M059J (cell line): ENCODE measurements around the gene PLPP7. TPM values are rescaled to one million over a fixed set of nuclear protein-coding genes. Genes with fewer than 3 reads are reported as not detected.
A peak's percentile ranks its signal among the peaks of the same experiment; 100 is the strongest.
"Not testable (repeated sequence)": the region's sequence is repeated elsewhere in the genome, so short reads cannot be mapped to it uniquely, and the experiment has no call there.

Source experiments
- DNase-seq: peaks from one replicate; pipeline ENCODE4 v3.0.0-alpha.2; 2012; ENCODE audit warnings: low read depth
- total RNA-seq: library from RNA; depleted of rRNA; stranded (reverse); fragments of >200 nt; shearing (Covaris generic); gene quantifications from 2 replicates; pipeline ENCODE4 v1.2.3, GENCODE V29; 2014; rRNA removed

Gene PLPP7
- 2.6 and 3.4 TPM in 2 replicates for total RNA-seq

DNA sequence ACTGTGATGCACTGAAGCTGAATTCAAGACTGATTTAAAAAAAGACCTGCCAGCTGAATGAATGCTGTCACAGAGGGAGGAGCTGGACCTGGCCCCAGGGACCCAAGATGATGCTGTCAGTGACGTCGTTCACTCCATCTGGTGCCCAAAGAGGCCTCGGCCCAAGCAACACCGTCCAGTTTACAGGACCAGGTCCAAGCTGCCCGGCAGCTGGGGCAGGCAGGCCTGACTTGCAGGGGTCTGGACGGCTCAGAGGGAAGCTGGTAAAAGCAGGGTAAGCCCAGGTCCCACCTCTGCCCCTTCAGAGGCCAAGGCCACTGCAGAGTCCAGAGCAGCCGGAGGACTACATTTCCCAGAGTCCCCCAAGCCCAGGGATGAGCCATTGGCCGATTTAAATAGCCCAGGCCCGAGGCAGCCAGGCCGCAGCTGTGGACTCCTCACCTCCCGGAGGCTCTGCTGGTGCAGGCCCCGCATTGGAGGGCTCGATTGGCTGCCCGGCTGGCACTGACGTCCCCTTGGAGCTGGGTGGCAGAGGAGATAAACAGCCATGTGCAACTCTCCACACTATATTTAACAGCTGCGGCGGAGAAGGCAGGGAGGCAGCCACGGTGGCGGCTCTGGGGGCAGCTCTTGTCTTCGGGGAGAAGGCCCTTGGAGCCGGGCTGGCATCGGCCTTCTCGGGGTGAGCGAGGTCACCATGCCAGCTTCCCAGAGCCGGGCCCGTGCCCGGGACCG, at the start of gene PLPP7:
TSS of gene PLPP7 (plus strand) at position 423 of the 735 bp plus-strand sequence. CDS start at position 698, 275 bp downstream.
- DNase-seq, result peak; percentile 54

DNA sequence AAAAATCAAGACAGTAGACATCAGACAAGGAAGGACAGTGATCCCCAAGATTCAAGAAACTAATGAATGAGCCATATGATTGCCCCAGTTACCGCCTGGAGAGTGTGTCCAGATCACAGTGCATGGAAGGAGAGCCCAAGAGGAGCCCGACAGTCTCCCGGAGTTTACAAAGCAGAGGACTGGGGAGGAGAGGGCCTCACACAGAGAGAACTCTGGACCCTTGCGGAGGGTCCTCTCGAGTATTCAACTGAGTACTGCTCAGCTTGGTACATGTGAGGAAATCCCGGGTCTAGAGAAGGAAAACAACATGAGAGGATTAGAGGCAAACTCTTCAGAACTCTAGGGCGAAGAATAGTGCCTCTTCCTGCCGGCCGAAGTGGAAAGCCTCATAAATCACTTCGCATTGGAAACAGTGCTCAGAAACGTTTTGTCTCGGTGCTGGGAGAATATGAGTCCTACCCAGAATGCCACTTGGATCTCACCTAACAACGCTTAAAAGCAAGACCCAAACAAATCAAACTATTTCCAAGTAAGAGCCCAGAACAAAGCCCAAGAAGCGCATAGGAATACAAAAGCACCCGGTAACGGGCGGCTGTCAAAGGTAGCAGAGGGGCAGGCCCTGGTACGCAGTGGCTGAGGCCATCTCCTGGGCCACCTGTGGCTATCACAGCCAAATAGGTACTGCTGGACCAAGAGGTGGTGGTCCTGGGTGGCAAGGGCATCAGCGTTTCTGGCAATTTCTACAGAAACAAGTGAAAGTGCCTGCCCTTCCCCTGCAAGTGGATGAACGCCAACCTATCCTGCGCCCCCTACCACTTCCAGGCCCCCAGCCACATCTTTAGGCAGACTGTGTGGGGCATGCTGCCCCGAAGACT, 49.2 kb upstream of the PLPP7 start:
- DNase-seq, result no peak

DNA sequence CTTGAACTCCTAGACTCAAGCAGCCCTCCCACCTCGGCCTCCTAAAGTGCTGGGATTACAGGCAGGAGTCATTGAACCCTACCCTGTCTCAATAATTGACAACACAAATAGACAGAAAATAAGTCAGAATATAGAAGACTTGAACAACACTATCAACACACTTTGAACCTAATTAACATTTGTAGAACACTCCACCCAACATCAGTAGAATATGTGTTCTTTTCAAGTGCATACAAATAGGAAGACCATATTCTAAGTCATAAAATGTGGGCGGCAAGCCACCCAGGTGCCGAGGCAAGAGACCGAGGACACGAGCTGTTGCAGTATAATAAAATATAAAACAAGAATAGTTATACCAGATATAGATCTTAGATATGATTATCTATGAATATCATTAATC, 45.2 kb upstream of the PLPP7 start:
- DNase-seq, result not testable (repeated sequence)

DNA sequence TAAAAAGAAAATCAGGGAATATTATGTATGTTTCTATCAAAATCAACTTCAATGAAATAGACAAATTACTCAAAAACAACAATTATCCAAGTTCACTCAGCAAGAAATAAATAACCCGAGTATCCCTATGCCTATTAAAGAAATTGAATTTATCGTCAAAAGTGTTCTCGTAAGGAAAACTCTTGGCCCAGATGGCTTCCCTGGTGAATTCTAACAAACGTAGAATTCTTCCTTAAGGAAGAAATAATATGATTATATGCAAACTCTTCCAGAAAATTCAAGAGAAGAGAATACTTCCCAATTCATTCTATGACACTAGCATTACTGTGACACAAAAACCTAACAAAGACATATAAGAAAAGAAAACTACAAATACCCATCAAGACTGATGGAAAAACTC, 42.9 kb upstream of the PLPP7 start:
- DNase-seq, result no peak

DNA sequence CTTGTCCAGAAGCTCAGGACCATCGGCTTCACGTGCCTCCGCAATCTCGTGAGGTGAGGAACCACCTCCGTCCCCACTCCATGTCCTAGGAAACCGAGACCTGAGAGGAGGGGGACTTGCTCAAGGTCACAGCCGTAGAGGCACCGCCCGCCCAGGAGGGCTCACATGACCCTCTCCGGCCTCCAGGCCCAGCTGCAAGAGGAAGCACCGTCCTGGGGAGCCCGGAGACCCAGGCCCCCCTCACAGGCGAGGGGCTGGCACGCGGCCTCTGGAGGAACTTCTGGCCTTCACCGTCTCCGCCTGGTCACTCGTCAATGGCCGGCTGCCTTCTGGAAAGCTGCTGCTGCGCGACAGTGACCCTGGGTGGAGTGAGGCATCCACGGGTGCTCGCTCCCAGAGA, 37.4 kb upstream of the PLPP7 start:
- DNase-seq, result no peak

DNA sequence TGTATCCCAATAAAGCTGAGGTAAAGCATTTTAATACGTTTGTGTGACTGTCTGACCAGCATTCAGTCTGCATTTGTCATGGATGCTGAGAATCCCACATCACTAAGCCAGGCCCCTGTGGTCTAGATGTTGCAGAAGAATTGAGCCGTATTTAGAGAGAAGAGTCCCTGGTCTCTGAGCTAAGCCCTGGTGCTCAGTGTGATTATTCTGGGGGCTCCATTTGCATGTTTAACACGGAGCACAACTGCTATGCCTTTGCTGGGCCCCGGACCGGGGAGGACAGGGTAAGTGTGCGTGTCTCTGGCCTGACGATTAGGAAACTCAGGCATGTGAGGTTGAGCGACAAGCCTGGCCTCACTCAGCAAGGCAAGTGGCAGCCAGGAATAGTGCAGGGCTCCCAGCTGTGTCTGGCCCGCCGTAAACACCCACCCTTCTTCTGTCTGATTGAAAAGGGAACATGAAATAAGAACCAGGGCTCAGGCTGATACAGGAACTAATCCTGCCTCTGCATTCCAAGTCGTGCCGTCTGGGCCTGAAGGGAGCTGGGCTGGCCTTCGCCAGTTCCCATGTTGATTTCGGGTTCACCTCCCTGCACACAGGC, 35.5 kb upstream of the PLPP7 start:
- peak; percentile 25 for DNase-seq

DNA sequence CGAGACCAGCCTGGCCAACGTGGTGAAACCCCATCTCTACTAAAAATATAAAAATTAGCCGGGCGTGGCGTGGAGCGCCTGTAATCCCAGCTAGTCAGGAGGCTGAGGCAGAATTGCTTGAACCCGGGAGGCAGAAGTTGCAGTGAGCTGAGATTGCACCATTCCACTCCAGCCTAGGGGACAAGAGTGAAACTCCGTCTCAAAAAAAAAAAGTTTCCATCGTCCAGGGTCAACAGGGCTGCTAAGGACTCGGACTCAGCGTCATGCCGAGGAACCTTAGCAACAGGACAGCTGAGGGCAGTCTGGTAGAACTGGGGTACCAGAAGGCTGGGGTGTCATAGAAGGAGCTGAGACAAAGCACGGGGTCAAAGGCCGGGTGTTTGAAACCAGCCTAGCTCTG, 34.9 kb upstream of the PLPP7 start:
- no peak for DNase-seq

DNA sequence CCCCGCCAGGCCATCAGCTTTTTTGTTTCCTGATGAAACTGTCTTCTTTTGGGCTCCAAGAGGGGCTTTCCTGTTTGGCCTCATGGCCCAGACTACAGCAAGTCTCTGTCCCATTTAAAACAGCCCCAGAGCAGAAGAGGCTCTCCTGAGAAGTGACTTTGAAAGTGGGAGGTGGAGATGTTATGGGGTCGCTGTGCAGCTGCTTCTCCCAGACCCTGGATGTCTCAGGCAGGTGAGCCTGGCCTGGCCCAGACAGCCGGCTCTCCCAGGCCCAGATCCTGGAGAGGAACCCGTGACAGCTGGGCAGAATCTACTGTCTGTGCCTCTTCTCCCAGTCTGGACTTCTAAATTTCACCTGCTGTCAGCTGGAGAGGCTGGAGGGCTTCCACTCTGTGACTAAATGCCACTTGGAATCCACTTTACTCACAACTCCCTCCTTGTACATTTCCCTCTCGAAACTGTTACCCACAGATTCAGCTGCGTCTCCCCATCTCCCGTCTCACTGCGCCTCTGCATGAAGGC, 33.8 kb upstream of the PLPP7 start:
- no peak for DNase-seq

DNA sequence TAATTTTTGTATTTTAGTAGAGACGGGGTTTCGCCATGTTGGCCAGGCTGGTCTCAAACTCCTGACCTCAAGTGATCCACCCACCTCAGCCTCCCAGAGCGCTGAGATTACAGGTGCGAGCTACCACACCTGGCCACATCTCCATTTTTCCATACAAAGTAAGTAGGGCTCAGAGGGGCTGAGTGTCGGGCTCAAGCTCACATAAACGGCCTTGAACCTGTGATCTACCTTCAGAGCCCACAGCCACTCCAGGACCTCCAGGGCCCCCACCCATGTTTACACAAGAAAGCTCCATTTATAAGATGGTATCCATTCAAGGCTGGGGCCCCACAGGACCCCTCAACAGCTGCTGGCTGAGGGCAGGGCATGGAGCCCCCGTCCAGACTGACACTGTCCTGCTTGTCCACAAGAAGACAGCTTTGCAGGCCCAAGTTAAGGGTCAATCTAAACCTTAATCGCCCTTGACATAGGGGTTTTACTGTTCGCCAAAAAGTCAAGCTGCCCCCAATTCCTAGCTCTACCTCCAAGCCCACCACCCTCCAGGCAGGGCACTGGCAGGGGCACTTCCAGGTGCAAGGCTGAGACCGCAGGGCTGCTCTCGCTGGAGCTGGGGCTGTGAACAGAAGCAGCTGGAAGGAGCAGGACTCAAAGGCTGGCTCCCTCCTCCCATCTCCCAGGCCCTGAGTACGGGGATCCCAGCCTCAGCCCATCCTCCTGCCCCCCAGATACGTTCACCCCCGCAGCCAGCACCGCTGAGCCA, 32.1 kb upstream of the PLPP7 start:
- no peak for DNase-seq

DNA sequence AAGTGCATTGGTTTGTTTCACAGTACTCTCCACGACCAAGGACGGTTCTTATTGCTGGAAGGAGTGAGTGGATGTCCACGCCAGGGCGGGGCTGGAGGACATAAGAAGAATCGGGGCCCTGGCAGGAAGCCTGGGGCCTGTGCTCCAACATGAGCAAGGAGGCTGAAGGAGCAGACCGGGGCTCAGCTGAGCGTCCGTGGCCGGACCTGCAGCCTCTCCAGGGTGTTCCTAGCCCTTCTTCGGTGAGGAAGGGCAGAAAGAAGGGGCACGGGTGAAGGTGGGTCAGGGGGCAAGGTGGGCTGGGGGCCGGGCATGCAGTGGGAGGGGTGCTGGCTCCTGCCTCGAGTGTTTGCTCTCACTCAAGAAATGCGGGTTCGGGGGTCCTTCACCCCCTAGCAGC, 31.3 kb upstream of the PLPP7 start:
- DNase-seq, result no peak

DNA sequence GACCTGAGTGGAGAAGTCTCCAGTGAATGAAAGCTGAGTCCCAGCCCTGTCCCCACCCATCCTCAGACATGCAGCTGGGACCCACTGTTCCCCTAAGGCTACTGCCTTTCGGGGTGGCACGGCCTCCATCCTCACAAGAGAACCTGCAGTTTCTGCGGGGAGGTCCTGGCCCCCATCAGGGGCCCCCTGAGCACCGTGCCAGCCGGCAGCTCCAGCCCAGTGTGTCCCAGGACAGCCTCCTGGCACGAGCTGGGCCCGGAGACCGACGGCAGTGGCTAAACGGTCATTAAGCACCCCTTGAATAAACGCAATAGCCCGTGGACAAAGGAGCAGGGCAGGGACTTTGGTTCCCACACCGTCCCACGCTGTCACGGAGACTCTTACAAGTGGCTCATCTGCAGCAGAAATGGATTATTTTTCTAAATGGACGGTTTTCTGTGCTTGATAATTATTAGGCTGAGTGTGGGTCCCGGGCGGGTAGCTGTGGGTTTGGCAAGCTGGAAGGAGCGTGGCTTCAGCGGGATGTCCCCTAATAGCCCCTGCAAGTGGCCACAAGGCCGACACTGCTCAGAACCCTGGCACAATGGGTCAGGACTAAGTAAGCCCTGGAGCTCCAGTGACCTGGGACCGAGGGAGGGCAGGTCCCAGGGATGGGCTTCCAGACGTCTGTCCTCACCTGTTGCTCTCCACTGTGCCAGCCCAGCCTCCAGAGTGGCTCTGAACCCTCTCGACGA, 30.7 kb upstream of the PLPP7 start:
- no peak for DNase-seq

DNA sequence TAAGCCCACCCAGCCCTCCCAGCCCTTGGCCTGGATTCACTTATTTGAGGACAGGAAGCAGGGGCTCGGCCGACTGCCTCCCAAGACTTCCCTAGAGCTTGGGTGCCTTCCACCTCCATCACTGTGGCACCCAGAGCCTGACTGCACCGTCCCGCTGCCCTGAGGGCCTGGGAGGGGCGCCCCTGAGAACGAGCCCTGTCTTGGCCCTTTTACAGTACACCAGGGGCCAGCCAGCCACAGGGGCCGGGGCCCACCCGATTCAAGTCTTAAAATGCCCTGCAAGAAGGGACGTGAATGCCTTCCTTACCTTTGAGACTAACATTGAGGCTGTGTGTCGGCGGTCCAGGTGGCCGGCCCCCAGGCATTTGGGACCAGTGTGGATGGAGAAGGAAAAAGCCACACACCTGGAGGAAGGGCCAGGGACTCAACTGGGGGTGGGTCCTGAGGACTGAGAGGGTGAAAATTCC, 30.1 kb upstream of the PLPP7 start:
- DNase-seq, result no peak

DNA sequence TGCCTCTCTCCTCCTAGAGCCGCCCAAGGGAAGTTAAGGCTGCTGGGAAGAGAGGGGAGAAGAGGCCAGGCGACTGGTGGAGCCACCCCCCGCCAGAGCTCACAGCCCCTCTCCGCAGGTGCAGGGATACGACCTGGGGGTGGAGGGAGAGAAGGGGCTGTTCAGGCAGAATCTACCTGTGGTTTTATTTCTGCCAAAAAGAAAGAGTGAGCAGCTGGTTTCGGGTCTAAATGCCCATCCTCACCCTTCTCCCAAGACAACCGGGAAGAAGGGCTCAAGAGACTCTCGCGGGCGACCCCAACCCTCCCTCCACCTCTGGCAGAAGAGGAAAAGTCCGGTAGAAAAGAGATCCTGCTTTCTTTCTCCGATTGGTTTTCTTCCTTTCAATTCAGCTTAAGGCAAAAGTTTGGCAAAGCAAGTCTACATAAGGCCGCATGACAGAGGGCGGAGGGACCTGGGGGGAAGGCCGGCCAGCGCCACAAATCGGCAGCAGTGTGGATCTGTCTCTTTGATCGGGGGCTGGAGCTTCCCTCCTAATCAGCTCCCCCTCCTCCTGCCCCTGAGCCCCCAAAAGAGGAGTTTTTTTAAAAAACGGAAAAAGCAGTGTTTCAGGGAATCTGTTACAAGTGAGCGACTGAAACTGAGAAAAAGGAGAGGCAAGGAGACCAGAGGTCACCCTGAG, 29.5 kb upstream of the PLPP7 start:
- DNase-seq, result no peak

DNA sequence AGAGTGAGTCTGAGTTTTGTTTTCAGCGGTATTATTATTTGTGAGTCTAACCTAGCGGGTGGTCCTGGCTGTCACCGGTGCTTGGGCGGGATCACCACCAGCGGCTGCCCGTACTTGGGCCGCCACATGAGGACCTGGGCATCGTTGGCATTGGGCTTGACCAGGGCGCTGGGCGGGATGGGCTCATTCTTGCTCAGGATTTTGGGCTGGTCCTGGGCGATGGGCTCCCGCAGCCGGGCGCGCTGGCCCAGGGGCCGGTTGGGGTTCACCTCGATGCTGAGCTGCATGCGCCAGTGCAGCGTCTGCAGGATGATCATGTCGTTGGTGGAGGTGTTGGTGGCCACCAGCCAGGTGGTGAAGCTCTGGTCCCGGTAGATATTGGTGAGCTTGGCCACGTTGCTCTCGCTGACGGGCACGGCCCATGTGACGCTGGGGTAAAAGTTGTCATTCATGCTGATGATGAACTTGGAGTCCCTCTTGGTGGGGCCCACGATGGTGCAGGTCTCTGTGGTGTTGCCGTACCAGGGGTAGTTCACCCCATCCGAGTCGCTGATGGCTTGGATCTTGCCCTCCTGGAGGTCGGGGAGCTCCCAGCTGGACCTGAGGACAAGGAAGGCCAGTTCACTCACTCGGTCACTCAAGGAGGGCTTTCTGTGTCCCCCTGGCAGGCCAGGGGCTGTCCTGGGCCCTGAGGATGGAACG, 28.6 kb upstream of the PLPP7 start:
- no peak for DNase-seq

DNA sequence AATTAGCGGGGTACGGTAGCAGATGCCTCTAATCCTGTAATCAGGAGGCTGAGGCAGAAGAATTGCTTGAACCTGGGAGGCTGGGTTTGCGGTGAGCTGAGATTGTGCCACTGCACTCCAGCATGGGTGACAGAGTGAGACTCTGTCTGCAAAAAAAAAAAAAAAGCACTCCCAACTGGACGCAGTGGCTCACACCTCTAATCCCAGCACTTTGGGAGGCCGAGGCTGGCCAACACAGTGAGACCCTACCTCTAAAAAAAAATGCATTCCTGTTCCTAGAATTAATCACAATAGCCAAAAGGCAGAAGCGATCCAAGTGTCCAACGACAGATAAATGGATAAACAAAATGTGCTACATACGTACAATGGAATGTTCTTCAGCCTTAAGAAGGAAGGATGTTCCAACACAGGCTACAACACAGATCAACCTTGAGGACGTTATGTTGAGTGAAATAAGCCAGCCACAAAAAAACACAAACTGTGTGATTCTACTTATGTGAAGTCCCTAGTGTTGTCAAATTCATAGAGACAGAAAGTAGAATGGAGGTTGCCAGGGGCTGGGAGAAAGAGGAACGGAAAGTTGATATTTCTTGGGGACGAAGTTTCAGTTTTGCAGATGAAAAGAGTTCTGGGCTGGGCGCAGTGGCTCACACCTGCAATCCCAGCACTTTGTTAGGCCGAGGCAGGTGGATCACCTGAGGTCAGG, 27.0 kb upstream of the PLPP7 start:
- no peak for DNase-seq

DNA sequence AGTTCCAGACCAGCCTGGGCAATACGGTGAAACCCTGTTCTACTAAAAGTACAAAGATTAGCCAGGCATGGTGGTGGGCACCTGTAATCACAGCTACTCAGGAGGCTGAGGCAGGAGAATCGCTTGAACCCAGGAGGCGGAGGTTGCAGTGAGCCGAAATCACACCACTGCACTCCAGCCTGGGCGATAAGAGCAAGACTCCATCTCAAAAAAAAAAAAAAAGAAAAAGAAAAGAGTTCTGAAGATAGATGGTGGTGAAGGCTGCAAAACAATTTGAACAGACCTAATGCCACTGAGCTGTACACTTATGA, 26.5 kb upstream of the PLPP7 start:
- DNase-seq, result not testable (repeated sequence)

DNA sequence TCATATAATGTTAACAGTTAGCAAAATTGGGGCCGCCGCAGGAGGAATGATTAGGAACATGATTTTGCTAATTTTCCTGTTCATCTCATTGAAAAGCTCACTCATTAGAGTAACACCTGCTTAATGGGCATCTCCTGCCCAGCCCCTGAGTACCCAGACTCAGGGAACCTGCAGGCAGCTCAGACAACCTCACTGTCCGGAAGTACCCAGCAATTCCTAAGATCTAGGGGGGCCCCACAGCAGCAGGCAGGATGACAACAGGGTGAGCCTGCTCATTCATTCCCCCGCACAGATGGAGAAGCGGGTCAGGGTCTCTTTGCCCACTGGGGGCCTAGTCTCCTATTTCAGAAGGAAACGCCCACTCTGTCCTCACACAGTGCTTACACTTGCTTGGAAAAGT, 25.8 kb upstream of the PLPP7 start:
- no peak for DNase-seq

DNA sequence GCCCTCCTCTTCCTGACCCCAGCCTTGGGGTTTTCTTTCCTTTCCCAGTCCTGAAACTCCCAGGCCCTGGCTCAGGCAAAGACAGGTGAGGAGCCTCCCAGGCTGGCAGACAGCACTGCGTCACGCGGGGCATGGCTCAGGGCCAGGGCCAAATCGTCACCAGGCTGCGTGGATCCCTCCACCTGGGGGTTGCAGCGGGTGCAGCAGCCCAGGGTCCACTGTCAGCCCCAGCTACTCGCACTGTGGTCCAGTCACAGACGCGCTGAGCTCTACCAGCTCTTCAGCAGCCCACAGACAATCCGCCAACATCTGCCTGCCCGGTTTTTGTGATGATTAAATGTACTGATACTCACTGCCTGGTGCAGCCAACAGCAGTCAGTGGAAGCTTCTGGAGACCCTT, 25.3 kb upstream of the PLPP7 start:
- no peak for DNase-seq
